GM12892 (cell line): ENCODE results near the gene ASTL.

ENCODE experiments used
- POLR2A ChIP-seq: IDR thresholded peaks from 2 replicates; pipeline ENCODE4 v1.6.1; 2011; ENCODE audit warnings: low read depth, low read length, control low read depth
- POLR2AphosphoS5 ChIP-seq: IDR thresholded peaks from 2 replicates; pipeline ENCODE4 v1.6.1; 2011; ENCODE audit warnings: low read depth, low read length, control low read depth
- TAF1 ChIP-seq: IDR thresholded peaks from 2 replicates; pipeline ENCODE4 v1.6.1; 2011; ENCODE audit warnings: low read depth, mild to moderate bottlenecking, control low read depth, low read length, borderline replicate concordance

DNA sequence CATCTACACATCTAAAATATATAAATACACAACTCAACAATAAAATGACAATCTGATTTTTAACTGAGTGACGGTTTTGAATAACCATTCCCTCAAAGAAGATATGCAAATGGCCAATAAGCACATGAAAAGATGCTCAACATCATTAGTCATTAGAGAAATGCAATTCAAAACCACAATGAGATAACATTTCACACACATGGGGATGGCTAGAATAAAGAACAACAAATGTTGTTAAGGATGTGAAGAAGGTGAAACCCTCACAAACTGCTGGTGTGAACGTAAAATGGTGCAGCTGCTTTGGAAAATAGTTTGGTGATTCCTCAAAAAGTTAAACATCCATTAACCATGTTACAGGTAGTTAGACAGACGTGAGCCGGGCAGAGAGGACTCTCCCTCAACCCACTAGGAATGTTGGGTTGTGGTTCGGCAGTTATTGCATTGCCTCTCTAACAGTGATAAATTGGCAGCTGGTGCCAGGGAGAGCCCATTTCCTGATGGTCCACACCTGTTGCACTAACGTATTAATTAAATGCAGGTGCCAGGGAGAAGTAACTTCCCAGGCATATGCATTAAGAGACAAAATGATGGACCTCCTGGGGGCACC lies 29.2 kb upstream of the ASTL start:
- TF ChIP-seq TAF1 (no peak), POLR2A (no peak), POLR2AphosphoS5 (no peak)
